ENCODE results near the gene CCL17. TPM values are rescaled to one million over a fixed set of nuclear protein-coding genes. Genes with fewer than 3 reads are reported as not detected.

CCL17 gene
- total RNA-seq, 1 experiment from 2014 or later, result not detected

GRCh38 chr16:57387598-57388354 is 16.8 kb upstream of the CCL17 start:
- H3K4me1 ChIP-seq (replicated peaks; ENCODE audit: insufficient read depth), result peaks cover 42% of the 10 kb centered on the region

DNA sequence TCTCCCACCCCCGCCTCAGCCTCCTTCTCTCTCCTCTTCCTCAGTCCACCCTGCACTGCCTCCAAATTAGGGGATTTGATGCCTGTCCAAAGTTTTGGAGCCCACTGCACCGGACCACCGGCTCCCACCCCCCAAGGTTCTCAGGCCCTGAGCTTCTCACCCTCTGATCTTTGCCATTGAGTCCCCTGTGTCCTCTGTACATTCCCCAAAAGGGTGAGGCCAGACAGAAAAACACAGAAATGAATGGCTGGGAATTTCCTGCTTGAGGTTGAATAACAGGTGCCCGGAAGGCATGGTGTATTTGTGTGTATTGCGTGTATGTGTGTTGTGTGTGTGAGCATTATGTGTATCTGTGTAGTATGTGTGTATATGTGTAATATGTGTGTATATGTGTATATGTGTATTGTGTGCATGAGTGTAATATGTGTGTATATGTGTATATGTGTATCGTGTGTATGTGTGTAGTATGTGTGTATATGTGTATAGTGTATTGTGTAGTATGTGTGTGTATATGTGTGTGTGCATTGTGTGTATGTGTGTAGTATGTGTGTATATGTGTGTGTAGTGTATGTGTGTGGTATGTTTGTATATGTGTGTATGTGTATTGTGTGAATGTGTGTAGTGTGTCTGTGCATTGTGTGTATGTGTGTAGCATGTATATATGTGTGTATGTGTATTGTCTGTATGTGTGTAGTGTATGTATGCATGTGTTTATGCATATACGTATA is 16.0 kb upstream of the CCL17 start:
- no TSS peak for BruUV-seq (replicated peaks)
- Histone ChIP-seq H3K79me2 (ENCODE audit: low read depth) (no peaks in the 10 kb centered on the region), H3K4me3 (no peak overlapping the region), H3F3A (ENCODE audit: insufficient read depth, low read depth) (peaks cover 35% of the 10 kb centered on the region), H3K4me1 (replicated peaks; ENCODE audit: insufficient read depth) (peaks cover 49% of the 10 kb centered on the region), H3K36me3 (ENCODE audit: low read depth) (no peaks in the 10 kb centered on the region), H4K20me1 (ENCODE audit: insufficient read depth) (no peaks in the 10 kb centered on the region), H3K9me3 (ENCODE audit: insufficient read depth, low read depth) (no peaks in the 10 kb centered on the region), H2AFZ (peak overlapping the region; percentile 40; the same call in 1 of the 2 replicates), H3K9me2 (ENCODE audit: insufficient read depth) (no peaks in the 10 kb centered on the region), H3K27ac (peak overlapping the region; percentile 50; the same call in 1 of the 2 replicates), H3K27me3 (ENCODE audit: insufficient read depth, low read depth) (no peaks in the 10 kb centered on the region), H3K4me2 (peak overlapping the region; percentile 79)
- DNase-seq, result peak; percentile 37 to 79
- TF ChIP-seq EZH2 (IDR thresholded peaks at IDR 0.05; ENCODE audit: low read depth), result no peak
- TF ChIP-seq, protein P1, sequence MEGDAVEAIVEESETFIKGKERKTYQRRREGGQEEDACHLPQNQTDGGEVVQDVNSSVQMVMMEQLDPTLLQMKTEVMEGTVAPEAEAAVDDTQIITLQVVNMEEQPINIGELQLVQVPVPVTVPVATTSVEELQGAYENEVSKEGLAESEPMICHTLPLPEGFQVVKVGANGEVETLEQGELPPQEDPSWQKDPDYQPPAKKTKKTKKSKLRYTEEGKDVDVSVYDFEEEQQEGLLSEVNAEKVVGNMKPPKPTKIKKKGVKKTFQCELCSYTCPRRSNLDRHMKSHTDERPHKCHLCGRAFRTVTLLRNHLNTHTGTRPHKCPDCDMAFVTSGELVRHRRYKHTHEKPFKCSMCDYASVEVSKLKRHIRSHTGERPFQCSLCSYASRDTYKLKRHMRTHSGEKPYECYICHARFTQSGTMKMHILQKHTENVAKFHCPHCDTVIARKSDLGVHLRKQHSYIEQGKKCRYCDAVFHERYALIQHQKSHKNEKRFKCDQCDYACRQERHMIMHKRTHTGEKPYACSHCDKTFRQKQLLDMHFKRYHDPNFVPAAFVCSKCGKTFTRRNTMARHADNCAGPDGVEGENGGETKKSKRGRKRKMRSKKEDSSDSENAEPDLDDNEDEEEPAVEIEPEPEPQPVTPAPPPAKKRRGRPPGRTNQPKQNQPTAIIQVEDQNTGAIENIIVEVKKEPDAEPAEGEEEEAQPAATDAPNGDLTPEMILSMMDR (conservative IDR thresholded peaks at IDR 0.05), result no peak
- intact Hi-C loops (cut with micrococcal nuclease; ENCODE audit: unreplicated experiment), result loop anchor here (1.0 kb wide), 1 partner anchor 9 kb away; no protein-coding TSS in a partner anchor
- CTCF ChIA-PET, result no interaction called here
- POLR2A ChIA-PET (ENCODE audit: unreplicated experiment), result interaction anchor here (0.6 kb wide), 1 partner anchor 573 kb away, joined by 5 read pairs; no protein-coding TSS in a partner anchor

More at GRCh38 chr16:57387598-57388354, 16.8 kb upstream of the CCL17 start:
- Histone ChIP-seq H3K9me2 (ENCODE audit: insufficient read depth) (no peaks in the 10 kb centered on the region), H3F3A (ENCODE audit: insufficient read depth, low read depth) (peaks cover 28% of the 10 kb centered on the region), H3K27ac (peak overlapping the region; percentile 50; the same call in 1 of the 2 replicates), H2AFZ (peak overlapping the region; percentile 40; the same call in 1 of the 2 replicates), H3K4me3 (no peak overlapping the region), H4K20me1 (ENCODE audit: insufficient read depth) (no peaks in the 10 kb centered on the region), H3K27me3 (ENCODE audit: insufficient read depth, low read depth) (no peaks in the 10 kb centered on the region), H3K79me2 (ENCODE audit: low read depth) (no peaks in the 10 kb centered on the region), H3K9me3 (ENCODE audit: insufficient read depth, low read depth) (no peaks in the 10 kb centered on the region), H3K36me3 (ENCODE audit: low read depth) (no peaks in the 10 kb centered on the region), H3K4me2 (peak overlapping the region; percentile 79)
- no peak for TF ChIP-seq EZH2 (IDR thresholded peaks at IDR 0.05; ENCODE audit: low read depth)
- TF ChIP-seq, protein P1 (conservative IDR thresholded peaks at IDR 0.05), result no peak
- POLR2A ChIA-PET (ENCODE audit: unreplicated experiment), result interaction anchor here (0.6 kb wide), 1 partner anchor 574 kb away, joined by 5 read pairs; no protein-coding TSS in a partner anchor
- CTCF ChIA-PET, result no interaction called here
- no TSS peak for BruUV-seq (replicated peaks)
- DNase-seq, result no peak
- intact Hi-C loops (cut with micrococcal nuclease; ENCODE audit: unreplicated experiment), result loop anchor here (1.0 kb wide), 1 partner anchor 8 kb away; no protein-coding TSS in a partner anchor

- DNase-seq, result no peak
- Histone ChIP-seq H3K36me3 (ENCODE audit: low read depth) (no peaks in the 10 kb centered on the region), H3K79me2 (ENCODE audit: low read depth) (no peaks in the 10 kb centered on the region), H3K4me2 (no peak overlapping the region), H2AFZ (no peak overlapping the region), H3K9me3 (ENCODE audit: insufficient read depth, low read depth) (no peaks in the 10 kb centered on the region), H3K4me3 (no peak overlapping the region), H4K20me1 (ENCODE audit: insufficient read depth) (no peaks in the 10 kb centered on the region), H3K27ac (no peak overlapping the region), H3K9me2 (ENCODE audit: insufficient read depth) (no peaks in the 10 kb centered on the region), H3F3A (ENCODE audit: insufficient read depth, low read depth) (peaks cover 41% of the 10 kb centered on the region), H3K27me3 (ENCODE audit: insufficient read depth, low read depth) (no peaks in the 10 kb centered on the region), H3K4me1 (replicated peaks; ENCODE audit: insufficient read depth) (peaks cover 49% of the 10 kb centered on the region)
- TF ChIP-seq, protein P1 (conservative IDR thresholded peaks at IDR 0.05), result no peak
- no peak for TF ChIP-seq EZH2 (IDR thresholded peaks at IDR 0.05; ENCODE audit: low read depth)
- CTCF ChIA-PET, result no interaction called here
- intact Hi-C loops (cut with micrococcal nuclease; ENCODE audit: unreplicated experiment), result no loop called here
- no TSS peak for BruUV-seq (replicated peaks)
- POLR2A ChIA-PET (ENCODE audit: unreplicated experiment), result no interaction called here
Observed at GRCh38 chr16:57389087-57389468, 15.5 kb upstream of the CCL17 start.

Data from PC-9 (cell line).